HepG2 (cell line): ENCODE data around the gene MEA1. TPM values are rescaled to one million over a fixed set of nuclear protein-coding genes. Genes with fewer than 3 reads are reported as not detected.
A peak's percentile ranks its signal among the peaks of the same experiment; 100 is the strongest.

Experiments
- ATF6 ChIP-seq: sonication (generic); formaldehyde crosslinking; conservative IDR thresholded peaks from 2 replicates; pipeline ENCODE4 v1.4.0; 2020; ENCODE audit warnings: missing genetic modification reagents
- BCL6 ChIP-seq: IDR thresholded peaks from 2 replicates; pipeline ENCODE4 v1.6.1; 2016; ENCODE audit warnings: missing genetic modification reagents, missing compliant biosample characterization
- ETV6 ChIP-seq: sonication (generic); formaldehyde crosslinking; conservative IDR thresholded peaks from 2 replicates; pipeline ENCODE4 v1.4.0; 2020; ENCODE audit warnings: missing genetic modification reagents
- FOXP1 ChIP-seq, 2 experiments: fragments of 450-650 bp in 1 of 2; IDR thresholded peaks; 2 replicates each; pipeline ENCODE4 v1.6.1; 2017 to 2018; ENCODE audit warnings: antibody characterized with exemption in 1 of 2
- KLF9 ChIP-seq: IDR thresholded peaks from 2 replicates; pipeline ENCODE4 v1.6.1; 2016; ENCODE audit warnings: low read depth
- LRRFIP1 ChIP-seq: sonication (generic); formaldehyde crosslinking; conservative IDR thresholded peaks from 2 replicates; pipeline ENCODE4 v1.4.0; 2020; ENCODE audit warnings: missing genetic modification reagents
- MYPOP ChIP-seq: sonication (generic); formaldehyde crosslinking; IDR thresholded peaks from 2 replicates; pipeline ENCODE4 v1.8.1; 2023; ENCODE audit warnings: mild to moderate bottlenecking, moderate library complexity, missing genetic modification reagents
- NCOR1 ChIP-seq: fragments of 200-600 bp; sonication (generic); IDR thresholded peaks from 2 replicates; pipeline ENCODE4 v1.7.0; 2017; ENCODE audit warnings: antibody characterized with exemption, low read length, borderline replicate concordance
- NONO ChIP-seq, 2 experiments: fragments of 450-650 bp in 1 of 2; sonication (generic) in 1 of 2; formaldehyde crosslinking in 1 of 2; IDR thresholded peaks in 1 of 2; conservative IDR thresholded peaks in 1 of 2; 2 replicates each; pipeline versions ENCODE4 v1.6.1 to v1.8.0; 2017 to 2022; ENCODE audit warnings: mild to moderate bottlenecking in 1 of 2, missing genetic modification reagents in 1 of 2, moderate library complexity in 1 of 2
- POGK ChIP-seq: sonication (generic); formaldehyde crosslinking; conservative IDR thresholded peaks from 2 replicates; pipeline ENCODE4 v1.8.0; 2022; ENCODE audit warnings: mild to moderate bottlenecking, moderate library complexity, missing genetic modification reagents
- PPARG ChIP-seq: conservative IDR thresholded peaks from 2 replicates; pipeline ENCODE4 v1.6.1; 2016; ENCODE audit warnings: missing biosample characterization, missing genetic modification reagents
- TFE3 ChIP-seq: IDR thresholded peaks from 2 replicates; pipeline ENCODE4 v1.6.1; 2016
- ZNF264 ChIP-seq: sonication (generic); formaldehyde crosslinking; IDR thresholded peaks from 2 replicates; pipeline ENCODE4 v1.4.0; 2020; ENCODE audit warnings: missing genetic modification reagents
- ZNF33B ChIP-seq: sonication (generic); formaldehyde crosslinking; IDR thresholded peaks from 2 replicates; pipeline ENCODE4 v1.5.1; 2020; ENCODE audit warnings: mild to moderate bottlenecking, missing genetic modification reagents
- ZNF512B ChIP-seq: sonication (generic); formaldehyde crosslinking; IDR thresholded peaks from 2 replicates; pipeline ENCODE4 v1.5.1; 2020; ENCODE audit warnings: missing genetic modification reagents, mild to moderate bottlenecking, borderline replicate concordance
- polyA plus RNA-seq, 8 experiments: library from polyadenylated mRNA; depleted of rRNA in 3 of 8; stranded (reverse) in 7 of 8; unstranded in 1 of 8; fragments of >200 nt; fragmentation: Illumina TruSeq in 4 of 8; extraction: Trizol in 4 of 8; gene quantifications; 2 replicates each; pipeline versions ENCODE4 v1.2.1 to v1.2.3, GENCODE V29; 2011 to 2016; ENCODE audit warnings: low read depth in 4 of 8, missing spikeins in 1 of 8, mixed read lengths in 1 of 8; ENCODE audit not compliant: insufficient read depth in 1 of 8
- total RNA-seq, 5 experiments: library from RNA; depleted of rRNA; stranded (reverse); fragments of >200 nt; fragmentation: Illumina TruSeq; extraction: Trizol; gene quantifications; 2 replicates each; pipeline ENCODE4 v1.2.3, GENCODE V29; 2016; ENCODE audit warnings: low read depth in 1 of 5

Gene MEA1
- total and polyA plus RNA-seq, 2 of the 13 experiments (the other 11 are each of a cell fraction or from before 2014, with no cell fraction given) = 75.6 to 86.2 TPM

GRCh38 chr6:43060034-43060754 is 46.4 kb upstream of the MEA1 start (continued):
- peak; percentile 24; the same call in 1 of the 2 replicates for TF ChIP-seq ATF6 (CRISPR knock-in tag)
- TF ChIP-seq TFE3 (CRISPR knock-in tag) = peak; percentile 58
- TF ChIP-seq PPARG (CRISPR knock-in tag) = peak; percentile 76
- TF ChIP-seq ETV6 = no peak
- TF ChIP-seq ZNF33B (CRISPR knock-in tag) = 0 out of 2 replicates have a peak, but pooled peaks have one; percentile 29
- 0 out of 2 replicates have a peak, but pooled peaks have one; percentile 17 for TF ChIP-seq ZNF264 (CRISPR knock-in tag)
- TF ChIP-seq MYPOP (CRISPR knock-in tag) = no peak
- TF ChIP-seq KLF9 = 0 out of 2 replicates have a peak, but pooled peaks have one; percentile 15
- TF ChIP-seq NCOR1 = peak; percentile 72; the same call in 1 of the 2 replicates
- TF ChIP-seq NONO (IDR thresholded peaks at IDR 0.05) = no peak
- peak; percentile 84 for TF ChIP-seq NONO (CRISPR knock-in tag; conservative IDR thresholded peaks at IDR 0.05)
- peak; percentile 85 for TF ChIP-seq ZNF512B (CRISPR knock-in tag)
- TF ChIP-seq FOXP1 (IDR thresholded peaks at IDR 0.05) = no peak
- peak; percentile 67 for TF ChIP-seq FOXP1 (CRISPR knock-in tag; IDR thresholded peaks at IDR 0.05)
- TF ChIP-seq BCL6 (CRISPR knock-in tag) = peak; percentile 24; the same call in 1 of the 2 replicates
- peak; percentile 66; the same call in 1 of the 2 replicates for TF ChIP-seq POGK (CRISPR knock-in tag)
- 0 out of 2 replicates have a peak, but pooled peaks have one; percentile 11 for TF ChIP-seq LRRFIP1 (CRISPR knock-in tag)
